ENCODE measurements around the gene MSL1. TPM values are rescaled to one million over a fixed set of nuclear protein-coding genes. Genes with fewer than 3 reads are reported as not detected.
"Not testable (repeated sequence)": the region's sequence is repeated elsewhere in the genome, so short reads cannot be mapped to it uniquely, and the experiment has no call there.

MSL1 gene
- total RNA-seq, 4 donors from 2014 or later: 69.3 to 166 (median 86.9) TPM

- 72% methylated on average over 5 of the region's 5 CpGs for WGBS
- no peaks in the 10 kb centered on the region for H3K9me3 ChIP-seq
- peaks cover 18% of the 10 kb centered on the region for H3K4me1 ChIP-seq
- H3K36me3 ChIP-seq: peaks cover 82% of the 10 kb centered on the region
- no peaks in the 10 kb centered on the region for H3K27me3 ChIP-seq
- H3K4me3 ChIP-seq: no peak overlapping the region
- H3K27ac ChIP-seq: no peak overlapping the region
- DNase-seq (ENCODE audit: low spot score in 2 of 2): no peak
- TF ChIP-seq POLR2A (IDR thresholded peaks at IDR 0.05) (no peak), EP300 (IDR thresholded peaks at IDR 0.05) (no peak), CTCF (IDR thresholded peaks at IDR 0.05) (no peak), POLR2AphosphoS5 (IDR thresholded peaks at IDR 0.05) (no peak)
Observed at GRCh38 chr17:40129498-40129897, 7.7 kb downstream of the MSL1 start.

- H3K27me3 ChIP-seq: no peaks in the 10 kb centered on the region
- TF ChIP-seq POLR2AphosphoS5 (IDR thresholded peaks at IDR 0.05) (no peak), POLR2A (IDR thresholded peaks at IDR 0.05) (no peak), EP300 (IDR thresholded peaks at IDR 0.05) (no peak), CTCF (IDR thresholded peaks at IDR 0.05) (no peak)
- H3K9me3 ChIP-seq: no peaks in the 10 kb centered on the region
- 77% methylated on average over 7 of the region's 7 CpGs for WGBS
- peaks cover 89% of the 10 kb centered on the region for H3K36me3 ChIP-seq
- DNase-seq (ENCODE audit: low spot score in 2 of 2): no peak
- H3K4me3 ChIP-seq: no peak overlapping the region
- no peak overlapping the region for H3K27ac ChIP-seq
- H3K4me1 ChIP-seq: peaks cover 8% of the 10 kb centered on the region
Observed at GRCh38 chr17:40130352-40131042, 8.7 kb downstream of the MSL1 start.

GRCh38 chr17:40134184-40134583, 12.4 kb downstream of the MSL1 start:
- TF ChIP-seq POLR2AphosphoS5 (IDR thresholded peaks at IDR 0.05) (no peak), POLR2A (IDR thresholded peaks at IDR 0.05) (no peak), EP300 (IDR thresholded peaks at IDR 0.05) (no peak), CTCF (IDR thresholded peaks at IDR 0.05) (no peak)
- H3K27me3 ChIP-seq: no peaks in the 10 kb centered on the region
- no peak for DNase-seq (ENCODE audit: low spot score in 2 of 2)
- H3K27ac ChIP-seq: no peak overlapping the region
- 88% methylated on average over 7 of the region's 7 CpGs for WGBS
- no peak overlapping the region for H3K4me3 ChIP-seq
- peaks cover 10% of the 10 kb centered on the region for H3K4me1 ChIP-seq
- H3K9me3 ChIP-seq: no peaks in the 10 kb centered on the region
- peaks cover 70% of the 10 kb centered on the region for H3K36me3 ChIP-seq

- no peak for TF ChIP-seq POLR2A (IDR thresholded peaks at IDR 0.05)
- TF ChIP-seq CTCF (IDR thresholded peaks at IDR 0.05): no peak
- TF ChIP-seq EP300 (IDR thresholded peaks at IDR 0.05): no peak
- no peak for TF ChIP-seq POLR2AphosphoS5 (IDR thresholded peaks at IDR 0.05)
- peaks cover 18% of the 10 kb centered on the region for H3K4me1 ChIP-seq
- DNase-seq (ENCODE audit: low spot score in 2 of 2): no peak
- peaks cover 55% of the 10 kb centered on the region for H3K36me3 ChIP-seq
- H3K9me3 ChIP-seq: no peaks in the 10 kb centered on the region
- H3K27me3 ChIP-seq: no peaks in the 10 kb centered on the region
- H3K27ac ChIP-seq: no peak overlapping the region
- no peak overlapping the region for H3K4me3 ChIP-seq
- WGBS: 91% methylated on average over 3 of the region's 3 CpGs
Observed at GRCh38 chr17:40135817-40136216, 14.0 kb downstream of the MSL1 start.

GRCh38 chr17:40139566-40140058, 17.8 kb downstream of the MSL1 start:
- H3K9me3 ChIP-seq: no peaks in the 10 kb centered on the region
- H3K27me3 ChIP-seq: no peaks in the 10 kb centered on the region
- TF ChIP-seq POLR2A (IDR thresholded peaks at IDR 0.05) (no peak), POLR2AphosphoS5 (IDR thresholded peaks at IDR 0.05) (no peak)
- peak overlapping the region; percentile 97 for H3K27ac ChIP-seq
- H3K36me3 ChIP-seq: peaks cover 40% of the 10 kb centered on the region
- no peak for DNase-seq (ENCODE audit: low spot score in 2 of 2)
- 10% methylated on average over 14 of the region's 14 CpGs for WGBS
- peak overlapping the region; percentile 74 for H3K4me3 ChIP-seq
- peaks cover 27% of the 10 kb centered on the region for H3K4me1 ChIP-seq

GRCh38 chr17:40143166-40143565, 21.4 kb downstream of the MSL1 start:
- WGBS: 85% methylated on average over 3 of the region's 3 CpGs

More at GRCh38 chr17:40143166-40143565, 21.4 kb downstream of the MSL1 start:
- Histone ChIP-seq H3K36me3 (peaks cover 34% of the 10 kb centered on the region), H3K4me1 (peaks cover 27% of the 10 kb centered on the region)
- H3K27ac ChIP-seq; H3K4me3 ChIP-seq; DNase-seq (ENCODE audit: low spot score in 2 of 2); H3K27me3 ChIP-seq; H3K9me3 ChIP-seq: not testable (repeated sequence)
